ENCODE results near the gene SLC5A10.

The SLC5A10 gene

DNA sequence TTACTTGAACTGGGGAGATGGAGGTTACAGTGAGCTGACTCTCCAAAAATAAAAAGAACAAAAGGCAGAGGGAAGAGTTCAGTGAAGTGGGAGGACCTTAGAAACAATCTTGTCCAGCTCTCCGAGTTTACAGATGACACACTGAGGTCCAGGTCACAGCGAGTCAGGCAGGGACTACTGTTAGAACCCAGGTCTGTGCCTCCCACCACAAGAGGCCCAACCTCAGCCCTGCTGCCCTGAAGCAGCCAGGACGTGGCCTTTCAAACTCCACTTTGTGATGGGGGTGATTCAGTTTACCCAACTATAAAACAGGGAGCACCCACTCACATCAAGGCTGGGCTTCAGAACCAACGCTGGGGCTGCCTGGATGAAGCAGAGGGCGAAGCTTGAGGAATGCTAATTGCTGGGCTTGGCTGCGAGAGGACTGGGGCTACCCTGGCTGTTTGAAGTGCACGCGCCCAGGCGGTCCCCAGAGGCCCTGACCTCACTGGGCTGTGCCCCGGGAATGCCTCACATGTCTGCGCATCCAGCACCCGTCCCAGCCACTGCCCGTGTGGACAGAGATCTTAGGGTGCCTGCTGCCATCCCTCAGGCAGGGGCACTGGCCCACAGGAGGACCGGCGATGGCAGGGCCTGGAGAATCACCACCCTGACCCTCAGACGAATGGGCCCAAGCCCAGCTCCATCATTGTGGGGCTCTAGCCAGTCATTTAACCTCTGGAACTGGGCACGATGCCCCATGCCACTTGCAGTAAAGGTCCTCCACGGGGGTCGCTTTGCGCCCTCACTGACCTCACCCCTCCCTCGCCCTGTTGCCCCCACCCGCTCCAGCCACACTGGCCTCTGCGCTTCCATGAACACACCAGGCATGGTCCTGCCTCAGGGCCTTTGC lies 11.4 kb downstream of the SLC5A10 start:
- intact Hi-C loops (cut with DNase I) = no loop called here
- DNase-seq = peak in 1 of 10 donors; percentile 79

GRCh38 chr17:18964018-18964351 lies 12.0 kb downstream of the SLC5A10 start:
- peak in 1 of 10 donors; percentile 46 for DNase-seq
- intact Hi-C loops (cut with DNase I) = no loop called here

GRCh38 chr17:18964550-18964949 lies 12.6 kb downstream of the SLC5A10 start:
- DNase-seq = peak in 1 of 10 donors; percentile 70
- intact Hi-C loops (cut with DNase I) = no loop called here

DNA sequence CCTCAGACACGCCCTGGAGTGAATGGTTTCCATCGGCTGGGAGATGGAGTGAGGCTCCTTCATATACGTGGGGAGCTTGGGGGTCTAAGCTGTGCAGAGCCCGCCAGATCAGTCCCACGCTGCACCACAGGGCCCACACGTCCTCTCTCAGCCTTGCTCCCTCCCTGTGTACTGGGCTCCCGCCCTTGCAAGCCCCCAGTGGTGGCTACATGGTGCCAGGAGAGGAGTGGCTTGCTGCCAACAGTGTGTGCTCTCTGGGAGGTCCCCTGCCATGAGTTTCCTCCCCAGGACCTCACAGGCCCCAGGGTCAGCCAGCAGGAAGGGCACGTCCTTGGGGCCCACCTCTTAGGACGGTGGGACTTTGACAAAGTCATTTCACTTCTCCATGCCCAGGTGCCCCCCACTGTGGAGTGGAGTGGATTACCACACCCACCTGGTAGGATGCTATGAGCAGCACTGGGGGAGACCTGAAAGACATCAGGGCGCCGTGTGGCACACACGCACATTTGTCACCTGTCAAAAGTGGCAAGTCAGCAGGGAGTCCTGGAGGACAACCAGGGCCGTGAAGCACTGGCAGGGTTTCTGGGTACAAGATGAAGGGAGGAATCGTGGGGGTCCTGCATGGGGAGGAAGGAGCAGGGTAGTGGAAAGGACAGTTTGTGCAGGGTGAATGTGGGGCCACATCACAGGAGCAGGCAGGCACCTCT lies 13.7 kb downstream of the SLC5A10 start:
- no peak for DNase-seq
- intact Hi-C loops (cut with DNase I) = no loop called here

GRCh38 chr17:18966831-18967624 lies 15.1 kb downstream of the SLC5A10 start:
- intact Hi-C loops (cut with DNase I) = no loop called here
- peak in 1 of 10 donors; percentile 79 for DNase-seq

GRCh38 chr17:18967916-18968315 lies 16.0 kb downstream of the SLC5A10 start:
- intact Hi-C loops (cut with DNase I) = no loop called here
- DNase-seq = no peak

GRCh38 chr17:18968345-18968744 lies 16.4 kb downstream of the SLC5A10 start:
- no peak for DNase-seq
- intact Hi-C loops (cut with DNase I) = no loop called here

DNA sequence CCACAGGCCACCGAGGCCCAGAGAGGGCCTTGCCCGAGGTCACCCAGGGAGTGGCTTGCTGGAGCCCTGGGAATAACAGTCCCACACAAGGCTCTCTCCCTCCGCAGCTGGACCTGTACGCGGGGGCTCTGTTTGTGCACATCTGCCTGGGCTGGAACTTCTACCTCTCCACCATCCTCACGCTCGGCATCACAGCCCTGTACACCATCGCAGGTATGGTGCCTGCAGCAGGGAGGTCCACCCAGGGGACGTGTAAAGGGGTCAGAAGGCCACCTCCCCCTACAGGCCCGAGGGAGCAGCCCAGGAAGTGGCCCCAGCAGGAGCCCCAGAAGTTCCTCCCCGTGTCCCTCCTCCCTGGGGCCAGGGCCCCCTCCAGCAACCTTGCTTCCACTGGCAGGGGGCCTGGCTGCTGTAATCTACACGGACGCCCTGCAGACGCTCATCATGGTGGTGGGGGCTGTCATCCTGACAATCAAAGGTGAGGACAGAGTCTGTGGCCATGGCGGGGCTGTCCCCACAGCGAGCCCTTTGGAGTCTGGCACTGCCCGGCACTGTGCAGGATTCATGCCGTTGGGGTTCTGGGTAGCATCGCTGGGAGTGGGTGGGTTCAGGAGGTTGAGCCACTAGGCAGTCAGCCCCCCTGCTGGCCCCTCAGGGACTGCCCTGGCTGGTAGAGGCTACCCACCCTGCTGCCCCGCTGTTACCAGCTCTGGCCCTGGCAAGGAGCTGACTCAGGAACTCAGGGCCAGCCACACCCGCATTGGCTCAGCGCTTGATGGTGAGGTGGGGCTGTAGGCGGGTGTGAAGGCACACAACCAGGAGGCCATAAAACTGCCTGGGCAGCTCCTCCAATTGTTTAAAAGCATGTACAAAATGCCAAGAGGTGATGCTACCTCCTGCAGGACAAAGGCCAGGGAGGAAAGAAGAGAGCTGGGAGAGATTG lies 17.3 kb downstream of the SLC5A10 start:
- intact Hi-C loops (cut with DNase I) = no loop called here
- DNase-seq = no peak

GRCh38 chr17:18970582-18971480 lies 18.9 kb downstream of the SLC5A10 start:
- no peak for DNase-seq
- intact Hi-C loops (cut with DNase I) = no loop called here

GRCh38 chr17:18971801-18972200 lies 19.8 kb downstream of the SLC5A10 start:
- intact Hi-C loops (cut with DNase I) = no loop called here
- no peak for DNase-seq

- DNase-seq = no peak
- intact Hi-C loops (cut with DNase I) = no loop called here
Observed at GRCh38 chr17:18974407-18975149, 22.6 kb downstream of the SLC5A10 start.

DNA sequence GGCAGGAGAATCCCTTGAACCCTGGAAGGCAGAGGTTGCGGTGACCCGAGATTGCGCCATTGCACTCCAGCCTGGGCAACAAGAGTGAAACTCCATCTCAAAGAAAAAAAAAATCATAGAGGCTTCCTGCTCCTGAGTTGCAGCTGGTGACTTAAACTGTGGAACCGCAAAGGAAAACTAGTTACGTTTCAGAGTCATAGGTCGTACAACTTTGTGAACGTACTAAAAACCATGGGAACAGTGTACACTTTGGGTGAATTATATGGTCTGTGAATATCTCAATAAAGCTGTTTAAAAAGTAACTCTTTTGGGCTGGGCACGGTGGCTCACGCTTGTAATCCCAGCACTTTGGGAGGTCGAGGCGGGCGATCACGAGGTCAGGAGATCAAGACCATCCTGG lies 23.6 kb downstream of the SLC5A10 start:
- intact Hi-C loops (cut with DNase I) = no loop called here
- DNase-seq = no peak

- intact Hi-C loops (cut with DNase I) = no loop called here
- DNase-seq = no peak
Observed at GRCh38 chr17:18976201-18976600, 24.2 kb downstream of the SLC5A10 start.

DNA sequence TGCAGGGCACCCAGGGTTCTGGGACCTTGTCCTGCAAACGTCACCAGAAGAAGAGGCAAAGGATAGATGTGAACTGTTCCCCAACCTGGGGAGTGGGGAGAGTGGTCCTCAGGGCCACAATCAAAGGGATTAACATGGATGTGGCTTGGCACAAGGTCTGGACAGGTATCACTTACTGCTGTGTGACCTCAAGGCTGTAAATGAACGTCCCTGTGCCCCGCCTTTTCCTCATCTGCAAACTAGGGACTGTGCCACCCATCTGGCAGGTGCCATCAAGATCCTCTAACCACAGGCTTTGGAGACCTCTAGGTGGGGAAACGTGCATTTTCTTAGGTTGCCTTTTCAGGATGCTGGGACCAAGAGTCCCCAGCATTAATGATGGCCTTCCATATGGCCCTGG lies 25.1 kb downstream of the SLC5A10 start:
- intact Hi-C loops (cut with DNase I) = no loop called here
- DNase-seq = no peak

DNA sequence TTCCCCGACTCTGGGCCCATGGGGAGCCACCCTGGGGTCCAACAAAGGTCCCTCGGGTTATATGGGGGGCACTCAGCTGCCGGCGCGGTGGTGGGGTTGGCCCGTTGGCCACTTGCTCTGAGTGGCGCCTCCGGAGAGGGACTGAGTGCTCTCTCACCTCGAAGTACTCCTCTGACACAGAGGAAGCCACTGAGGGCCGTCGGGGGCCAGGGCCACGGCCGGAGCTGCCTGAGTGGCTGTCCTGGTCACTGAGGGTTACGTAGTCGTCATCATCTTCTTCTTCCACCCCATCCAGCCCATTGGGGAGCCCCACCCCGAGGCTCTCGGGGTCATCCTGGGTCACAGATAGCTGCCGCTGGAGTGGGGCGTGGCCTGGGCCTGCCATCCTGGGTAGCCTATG lies 25.7 kb downstream of the SLC5A10 start:
- DNase-seq = no peak
- intact Hi-C loops (cut with DNase I) = no loop called here

DNA sequence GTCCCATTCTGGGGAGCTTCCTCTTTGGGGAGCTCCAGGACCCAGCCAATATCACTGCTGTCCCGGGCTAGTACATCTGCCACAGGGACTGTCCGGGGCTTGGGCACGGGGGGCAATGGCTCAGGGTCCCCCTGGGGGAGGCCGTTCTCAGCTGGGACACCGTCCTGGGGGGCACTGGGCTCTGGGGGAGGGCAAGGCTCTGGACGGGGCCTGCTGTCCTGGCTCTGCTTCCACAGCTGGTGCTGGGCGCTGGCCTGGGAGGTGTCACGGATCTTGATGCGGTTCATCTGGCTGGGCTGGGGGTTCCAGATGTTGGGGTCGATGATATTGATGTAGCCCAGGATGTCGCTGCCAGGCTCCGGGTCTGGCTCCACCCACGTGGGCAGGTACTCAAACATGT lies 26.1 kb downstream of the SLC5A10 start:
- intact Hi-C loops (cut with DNase I) = no loop called here
- DNase-seq = no peak

DNA sequence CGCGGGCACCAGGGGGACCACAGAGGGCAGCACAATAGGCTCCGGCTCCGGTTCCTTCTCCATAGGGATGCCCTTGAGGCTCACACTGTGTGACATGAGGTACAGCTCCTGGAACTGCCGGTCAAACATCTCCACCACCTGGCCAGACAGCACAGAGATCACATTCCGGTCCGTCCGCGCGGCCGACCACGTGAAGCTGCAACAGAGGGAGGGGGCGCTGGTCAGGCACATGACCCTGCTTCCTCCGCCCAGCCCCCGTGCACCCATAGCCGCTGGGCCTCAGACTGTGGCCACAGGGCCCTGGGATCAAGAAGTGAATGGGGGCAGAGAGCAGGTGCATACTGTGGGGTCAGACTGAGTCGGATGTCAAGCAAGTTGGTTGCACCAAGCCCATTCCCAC lies 26.7 kb downstream of the SLC5A10 start:
- no peak for DNase-seq
- intact Hi-C loops (cut with DNase I) = no loop called here

DNA sequence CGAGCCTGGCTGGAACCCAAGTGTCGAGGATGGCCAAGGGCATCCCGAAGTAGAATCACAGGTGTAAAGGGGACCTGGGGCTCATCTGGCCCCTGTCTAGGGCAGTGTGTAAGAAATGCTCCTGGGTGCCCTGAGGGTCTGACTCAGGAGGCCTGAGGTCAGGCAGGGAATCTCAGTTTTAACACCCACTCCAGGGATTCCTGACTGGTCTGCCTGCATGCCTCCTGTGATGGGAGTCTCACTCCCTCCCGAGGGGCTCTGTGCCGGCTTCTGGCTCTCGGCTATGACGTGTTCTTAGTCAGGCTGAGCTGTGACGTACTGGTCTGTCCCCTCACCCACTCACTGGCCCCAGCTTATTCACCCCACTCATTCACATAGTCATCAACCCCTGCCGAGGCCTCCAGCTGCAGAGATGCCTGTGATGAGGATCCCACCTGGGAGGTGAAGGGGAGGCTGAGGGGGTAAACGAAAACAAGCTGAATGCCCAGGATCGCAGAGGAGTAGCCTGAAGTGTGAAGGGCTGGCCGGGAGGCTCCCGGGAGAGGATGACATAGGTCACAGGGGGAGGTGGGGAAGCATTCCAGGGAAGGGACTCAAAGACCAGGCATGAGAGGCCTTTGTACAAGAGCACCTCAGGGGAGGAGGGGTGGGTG lies 28.8 kb downstream of the SLC5A10 start:
- intact Hi-C loops (cut with DNase I) = no loop called here
- DNase-seq = no peak
